ENCODE data around the gene DDX60.

DDX60 gene

GRCh38 chr4:168279556-168279955, 39.0 kb downstream of the DDX60 start:
- Histone ChIP-seq H3K4me1 (no peaks in the 10 kb centered on the region), H2AFZ (no peak overlapping the region), H3K9me3 (ENCODE audit: control insufficient read depth, low read length) (no peaks in the 10 kb centered on the region), H3K27me3 (ENCODE audit: control insufficient read depth, insufficient read depth, low read length) (no peaks in the 10 kb centered on the region), H3K27ac (no peak overlapping the region), H3K4me3 (ENCODE audit: low read depth, low read length) (no peak overlapping the region), H3K79me2 (no peaks in the 10 kb centered on the region), H3K9ac (no peak overlapping the region), H3K4me2 (ENCODE audit: low read length) (no peak overlapping the region), H3K36me3 (ENCODE audit: control insufficient read depth, insufficient read depth, low read length) (no peaks in the 10 kb centered on the region)
- no peak for TF ChIP-seq CTCF (IDR thresholded peaks at IDR 0.05)

GRCh38 chr4:168275836-168276235, 42.7 kb downstream of the DDX60 start:
- Histone ChIP-seq H3K4me2 (ENCODE audit: low read length) (no peak overlapping the region), H3K4me3 (ENCODE audit: low read depth, low read length) (no peak overlapping the region), H3K27me3 (ENCODE audit: control insufficient read depth, insufficient read depth, low read length) (no peaks in the 10 kb centered on the region), H3K36me3 (ENCODE audit: control insufficient read depth, insufficient read depth, low read length) (no peaks in the 10 kb centered on the region), H3K4me1 (no peaks in the 10 kb centered on the region), H2AFZ (no peak overlapping the region), H3K27ac (no peak overlapping the region), H3K9ac (no peak overlapping the region), H3K79me2 (no peaks in the 10 kb centered on the region), H3K9me3 (ENCODE audit: control insufficient read depth, low read length) (no peaks in the 10 kb centered on the region)
- TF ChIP-seq CTCF (IDR thresholded peaks at IDR 0.05): no peak

- no peaks in the 10 kb centered on the region for H3K36me3 ChIP-seq (ENCODE audit: control insufficient read depth, insufficient read depth, low read length)
These were observed 43.7 kb downstream of the DDX60 start for GRCh38 chr4:168274871-168275270.

GRCh38 chr4:168273838-168274237, 44.7 kb downstream of the DDX60 start:
- Histone ChIP-seq H3K4me1 (no peaks in the 10 kb centered on the region), H3K9ac (no peak overlapping the region), H3K27ac (no peak overlapping the region), H3K4me3 (ENCODE audit: low read depth, low read length) (no peak overlapping the region), H3K4me2 (ENCODE audit: low read length) (no peak overlapping the region), H3K27me3 (ENCODE audit: control insufficient read depth, insufficient read depth, low read length) (no peaks in the 10 kb centered on the region), H3K9me3 (ENCODE audit: control insufficient read depth, low read length) (no peaks in the 10 kb centered on the region), H2AFZ (no peak overlapping the region), H3K36me3 (ENCODE audit: control insufficient read depth, insufficient read depth, low read length) (no peaks in the 10 kb centered on the region), H3K79me2 (no peaks in the 10 kb centered on the region)
- TF ChIP-seq CTCF (IDR thresholded peaks at IDR 0.05): no peak

More at GRCh38 chr4:168274871-168275270, 43.7 kb downstream of the DDX60 start:
- no peak for TF ChIP-seq CTCF (IDR thresholded peaks at IDR 0.05)
- no peak overlapping the region for H3K4me3 ChIP-seq (ENCODE audit: low read depth, low read length)
- H3K79me2 ChIP-seq: no peaks in the 10 kb centered on the region
- no peaks in the 10 kb centered on the region for H3K4me1 ChIP-seq
- no peak overlapping the region for H3K27ac ChIP-seq
- H3K9ac ChIP-seq: no peak overlapping the region
- no peak overlapping the region for H3K4me2 ChIP-seq (ENCODE audit: low read length)
- no peak overlapping the region for H2AFZ ChIP-seq
- no peaks in the 10 kb centered on the region for H3K27me3 ChIP-seq (ENCODE audit: control insufficient read depth, insufficient read depth, low read length)
- no peaks in the 10 kb centered on the region for H3K9me3 ChIP-seq (ENCODE audit: control insufficient read depth, low read length)

- no peaks in the 10 kb centered on the region for H3K79me2 ChIP-seq
- no peaks in the 10 kb centered on the region for H3K27me3 ChIP-seq (ENCODE audit: control insufficient read depth, insufficient read depth, low read length)
- no peaks in the 10 kb centered on the region for H3K9me3 ChIP-seq (ENCODE audit: control insufficient read depth, low read length)
- H3K4me3 ChIP-seq (ENCODE audit: low read depth, low read length): no peak overlapping the region
- no peak overlapping the region for H3K4me2 ChIP-seq (ENCODE audit: low read length)
- no peaks in the 10 kb centered on the region for H3K36me3 ChIP-seq (ENCODE audit: control insufficient read depth, insufficient read depth, low read length)
- H3K9ac ChIP-seq: no peak overlapping the region
- H3K27ac ChIP-seq: no peak overlapping the region
- no peak for TF ChIP-seq CTCF (IDR thresholded peaks at IDR 0.05)
- H2AFZ ChIP-seq: no peak overlapping the region
- no peaks in the 10 kb centered on the region for H3K4me1 ChIP-seq
These were observed 46.1 kb downstream of the DDX60 start for GRCh38 chr4:168272488-168272887.
